ES-I3 (cell line): ENCODE results near the gene IL6ST.
"Not testable (repeated sequence)": the region's sequence is repeated elsewhere in the genome, so short reads cannot be mapped to it uniquely, and the experiment has no call there.

Experiments used
- H3K36me3 ChIP-seq: 2 replicates; pipeline ENCODE4 v1.6.1; 2013; ENCODE audit warnings: mild to moderate bottlenecking, low read length, control low read depth, moderate library complexity; ENCODE audit not compliant: insufficient read depth
- H3K4me1 ChIP-seq: 2 replicates; pipeline ENCODE4 v1.6.1; 2013; ENCODE audit warnings: mild to moderate bottlenecking, control low read depth, low read length; ENCODE audit not compliant: insufficient read depth
- H3K9ac ChIP-seq: 2 replicates; pipeline ENCODE4 v1.6.1; 2013; ENCODE audit warnings: low read depth, mild to moderate bottlenecking, low read length, moderate library complexity
- H3K9me3 ChIP-seq: 2 replicates; pipeline ENCODE4 v1.6.1; 2013; ENCODE audit warnings: mild to moderate bottlenecking, low read length, moderate library complexity; ENCODE audit not compliant: control insufficient read depth, insufficient read depth

The IL6ST gene

GRCh38 chr5:55994998-55995914 is 493 bp upstream of the IL6ST start:
- no peaks in the 10 kb centered on the region for H3K36me3 ChIP-seq
- no peaks in the 10 kb centered on the region for H3K9me3 ChIP-seq
- H3K9ac ChIP-seq = peak overlapping the region; percentile 95
- H3K4me1 ChIP-seq = peaks cover 10% of the 10 kb centered on the region

GRCh38 chr5:55993731-55994494 is 850 bp downstream of the IL6ST start:
- H3K36me3 ChIP-seq = no peaks in the 10 kb centered on the region
- no peaks in the 10 kb centered on the region for H3K9me3 ChIP-seq
- peaks cover 10% of the 10 kb centered on the region for H3K4me1 ChIP-seq
- peak overlapping the region; percentile 95 for H3K9ac ChIP-seq

DNA sequence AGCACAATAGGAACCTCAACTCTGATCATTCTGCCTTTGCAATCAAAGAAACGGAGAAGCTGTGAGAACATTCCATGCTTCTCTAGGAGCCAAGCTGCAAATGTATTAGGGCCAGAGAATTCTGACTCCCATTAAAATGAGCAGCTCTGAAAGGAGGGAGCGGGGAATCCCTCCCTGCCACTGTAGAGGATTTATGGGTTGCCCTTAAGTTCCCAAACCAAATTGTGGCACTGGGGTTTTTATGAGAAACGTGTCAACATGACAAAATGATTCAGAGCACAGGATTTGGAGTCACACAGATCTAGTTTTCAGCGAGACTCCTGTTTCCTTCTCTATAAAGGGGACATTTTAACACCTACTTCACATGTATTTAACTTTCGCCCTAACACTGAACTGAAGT is 1.8 kb downstream of the IL6ST start:
- H3K36me3 ChIP-seq = no peaks in the 10 kb centered on the region
- H3K4me1 ChIP-seq = peaks cover 10% of the 10 kb centered on the region
- peak overlapping the region; percentile 44; the same call in 1 of the 2 replicates for H3K9ac ChIP-seq
- no peaks in the 10 kb centered on the region for H3K9me3 ChIP-seq

- Histone ChIP-seq H3K36me3 (no peaks in the 10 kb centered on the region), H3K9me3 (no peaks in the 10 kb centered on the region), H3K4me1 (peaks cover 10% of the 10 kb centered on the region), H3K9ac (no peak overlapping the region)
Measured at GRCh38 chr5:55991768-55992486, 2.8 kb downstream of the IL6ST start.

DNA sequence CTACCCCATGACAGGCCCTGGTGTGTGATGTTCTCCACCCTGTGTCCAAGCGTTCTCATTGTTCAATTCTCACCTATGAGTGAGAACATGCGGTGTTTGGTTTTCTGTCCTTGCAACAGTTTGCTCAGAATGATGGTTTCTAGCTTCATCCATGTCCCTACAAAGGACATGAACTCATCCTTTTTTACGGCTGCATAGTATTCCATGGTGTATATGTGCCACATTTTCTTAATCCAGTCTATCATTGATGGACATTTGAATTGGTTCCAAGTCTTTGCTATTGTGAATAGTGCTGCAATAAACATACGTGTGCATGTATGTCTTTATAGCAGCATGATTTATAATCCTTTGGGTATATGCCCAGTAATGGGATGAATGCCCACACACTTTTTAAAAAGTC is 3.9 kb downstream of the IL6ST start:
- H3K9ac ChIP-seq, H3K4me1 ChIP-seq, H3K9me3 ChIP-seq, H3K36me3 ChIP-seq: not testable (repeated sequence)

DNA sequence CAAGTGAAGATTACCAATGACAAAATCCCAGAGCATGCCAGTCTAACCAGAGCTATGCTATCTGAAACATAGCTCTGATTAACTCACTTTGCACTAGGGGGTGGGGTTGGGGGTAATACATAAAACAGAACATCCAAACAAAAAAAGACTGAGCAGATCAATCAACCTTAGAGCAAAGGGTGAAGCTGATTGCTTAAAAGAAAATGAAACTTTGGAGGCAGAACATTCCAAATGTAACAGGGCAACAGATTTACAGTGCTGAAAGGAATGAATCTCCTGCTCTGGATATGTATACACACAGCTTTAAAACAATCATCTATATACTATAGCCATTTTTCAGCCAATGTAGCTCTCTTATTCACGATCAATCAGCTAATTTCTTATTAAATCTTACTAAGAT is 4.9 kb downstream of the IL6ST start:
- Histone ChIP-seq H3K4me1 (peaks cover 7% of the 10 kb centered on the region; the same call in 1 of the 2 replicates), H3K36me3 (no peaks in the 10 kb centered on the region), H3K9me3 (no peaks in the 10 kb centered on the region), H3K9ac (no peak overlapping the region)

- Histone ChIP-seq H3K36me3 (no peaks in the 10 kb centered on the region), H3K9ac (no peak overlapping the region)
Measured at GRCh38 chr5:55988979-55989638, 5.7 kb downstream of the IL6ST start.

DNA sequence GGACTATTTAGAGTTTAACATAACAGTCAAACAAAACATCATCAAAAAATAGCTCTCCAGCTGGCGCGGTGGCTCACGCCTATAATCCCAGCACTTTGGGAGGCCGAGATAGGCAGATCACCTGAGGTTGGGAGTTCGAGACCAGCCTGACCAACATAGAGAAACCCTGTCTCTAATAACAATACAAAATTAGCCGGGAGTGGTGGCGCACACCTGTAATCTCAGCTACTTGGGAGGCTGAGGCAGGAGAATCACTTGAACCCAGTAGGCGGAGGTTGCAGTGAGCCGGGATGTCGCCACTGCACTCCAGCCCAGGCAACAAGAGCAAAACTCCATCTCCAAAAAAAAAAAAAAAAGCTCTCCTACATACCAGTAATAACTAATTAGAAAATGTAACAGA is 6.3 kb downstream of the IL6ST start:
- H3K4me1 ChIP-seq, H3K9me3 ChIP-seq, H3K36me3 ChIP-seq, H3K9ac ChIP-seq: not testable (repeated sequence)

More at GRCh38 chr5:55988979-55989638, 5.7 kb downstream of the IL6ST start:
- Histone ChIP-seq H3K4me1 (peaks cover 9% of the 10 kb centered on the region; the same call in 1 of the 2 replicates), H3K9me3 (no peaks in the 10 kb centered on the region)

GRCh38 chr5:55986931-55987330 is 7.8 kb downstream of the IL6ST start:
- no peak overlapping the region for H3K9ac ChIP-seq
- no peaks in the 10 kb centered on the region for H3K9me3 ChIP-seq
- no peaks in the 10 kb centered on the region for H3K36me3 ChIP-seq
- H3K4me1 ChIP-seq = 0 out of 2 replicates have a peak, but pooled peaks cover 3% of the 10 kb centered on the region

DNA sequence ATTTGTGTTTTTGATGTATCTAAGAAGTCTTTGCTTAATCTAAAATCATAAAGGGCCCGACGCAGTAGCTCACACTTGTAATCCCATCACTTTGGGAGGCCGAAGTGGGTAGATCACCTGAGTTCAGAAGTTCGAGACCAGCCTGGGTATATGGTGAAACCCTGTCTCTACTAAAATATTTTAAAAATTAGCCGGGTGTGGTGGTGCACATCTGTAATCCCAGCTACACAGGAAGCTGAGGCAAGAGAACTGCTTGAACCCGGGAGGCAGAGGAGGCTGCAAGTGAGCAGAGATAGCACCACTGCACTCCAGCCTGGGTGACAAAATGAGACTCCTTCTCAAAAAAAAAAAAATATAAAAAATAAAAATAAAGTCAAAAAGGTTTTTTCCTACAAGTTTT is 9.6 kb downstream of the IL6ST start:
- H3K4me1 ChIP-seq = 0 out of 2 replicates have a peak, but pooled peaks cover 3% of the 10 kb centered on the region
- no peak overlapping the region for H3K9ac ChIP-seq

DNA sequence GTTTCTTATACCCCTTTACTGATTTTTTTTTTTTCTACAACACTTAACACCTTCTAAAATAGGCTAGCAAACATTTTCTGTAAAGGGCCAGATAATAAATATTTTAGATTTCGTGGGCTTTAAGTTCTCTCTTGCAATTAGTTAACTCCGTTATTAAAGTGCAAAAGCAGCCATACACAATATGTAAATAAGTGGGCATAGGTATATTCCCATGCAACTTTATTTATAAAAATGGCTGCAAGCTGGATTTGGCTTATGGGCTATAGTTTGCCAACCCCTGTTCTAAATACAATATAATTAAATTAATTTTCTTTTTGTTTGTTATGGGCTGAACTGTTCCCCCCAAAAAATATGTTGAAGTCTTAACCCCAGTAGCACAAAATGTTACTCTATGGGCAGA is 10.8 kb downstream of the IL6ST start:
- H3K9ac ChIP-seq = no peak overlapping the region
- H3K9me3 ChIP-seq = no peaks in the 10 kb centered on the region
- no peaks in the 10 kb centered on the region for H3K36me3 ChIP-seq
- H3K4me1 ChIP-seq = 0 out of 2 replicates have a peak, but pooled peaks cover 3% of the 10 kb centered on the region

More for the DNA sequence above, 9.6 kb downstream of the IL6ST start:
- Histone ChIP-seq H3K36me3 (no peaks in the 10 kb centered on the region), H3K9me3 (no peaks in the 10 kb centered on the region)

GRCh38 chr5:55982957-55983381 is 11.8 kb downstream of the IL6ST start:
- Histone ChIP-seq H3K9me3 (no peaks in the 10 kb centered on the region), H3K4me1 (0 out of 2 replicates have a peak, but pooled peaks cover 3% of the 10 kb centered on the region), H3K9ac (no peak overlapping the region), H3K36me3 (no peaks in the 10 kb centered on the region)

DNA sequence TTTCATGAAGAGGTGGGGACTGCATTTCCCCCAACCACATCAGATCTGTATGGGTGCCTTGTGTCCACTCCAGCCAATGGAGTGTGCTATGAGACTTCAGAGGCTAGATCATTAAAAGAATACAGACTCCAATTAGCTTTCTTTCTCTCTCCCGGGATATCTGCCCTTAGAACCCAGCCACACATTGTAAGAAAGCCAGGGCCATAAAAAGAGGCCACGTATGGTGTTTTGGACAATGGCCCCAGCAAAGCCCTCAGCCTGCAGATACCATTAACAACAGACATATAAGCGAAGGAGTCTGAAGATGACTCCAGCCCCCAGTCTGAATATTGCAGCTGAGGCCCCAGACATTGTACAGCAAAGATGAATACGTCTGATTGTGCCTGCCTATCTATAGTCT is 21.5 kb downstream of the IL6ST start:
- Histone ChIP-seq H3K9ac (no peak overlapping the region), H3K4me1 (no peaks in the 10 kb centered on the region), H3K9me3 (no peaks in the 10 kb centered on the region), H3K36me3 (no peaks in the 10 kb centered on the region)

- no peaks in the 10 kb centered on the region for H3K4me1 ChIP-seq
- H3K9me3 ChIP-seq = no peaks in the 10 kb centered on the region
- H3K36me3 ChIP-seq = no peaks in the 10 kb centered on the region
- H3K9ac ChIP-seq = no peak overlapping the region
Measured at GRCh38 chr5:55969956-55970355, 24.8 kb downstream of the IL6ST start.
